Measurements from ENCODE around the gene SNF8.

SNF8 gene

DNA sequence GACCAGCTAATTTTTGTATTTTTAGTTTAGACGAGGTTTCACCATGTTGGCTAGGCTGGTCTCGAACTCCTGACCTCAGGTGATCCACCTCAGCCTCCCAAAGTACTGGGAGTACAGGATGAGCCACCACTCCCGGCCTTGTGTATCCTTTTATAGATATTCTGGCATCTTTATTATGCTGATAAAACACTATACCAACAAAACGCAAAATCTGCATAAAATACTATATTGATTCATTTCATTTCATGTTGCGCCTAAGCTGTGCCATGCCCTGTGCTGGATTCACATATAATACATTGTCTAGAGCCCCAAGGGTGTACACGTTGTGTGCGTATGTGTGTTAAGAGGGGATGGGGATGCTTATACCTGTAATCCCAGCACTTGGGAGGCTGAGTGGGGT is 40.2 kb downstream of the SNF8 start:
- Histone ChIP-seq H3K4me2 (ENCODE audit: low read length) (no peak overlapping the region), H3K79me2 (no peaks in the 10 kb centered on the region), H3K9me3 (ENCODE audit: control insufficient read depth, low read length) (no peaks in the 10 kb centered on the region), H2AFZ (no peak overlapping the region), H3K9ac (no peak overlapping the region), H3K36me3 (ENCODE audit: control insufficient read depth, insufficient read depth, low read length) (no peaks in the 10 kb centered on the region), H3K27ac (no peak overlapping the region), H3K27me3 (ENCODE audit: control insufficient read depth, insufficient read depth, low read length) (no peaks in the 10 kb centered on the region), H3K4me1 (no peaks in the 10 kb centered on the region), H3K4me3 (ENCODE audit: low read depth, low read length) (no peak overlapping the region)
- TF ChIP-seq, protein P1, sequence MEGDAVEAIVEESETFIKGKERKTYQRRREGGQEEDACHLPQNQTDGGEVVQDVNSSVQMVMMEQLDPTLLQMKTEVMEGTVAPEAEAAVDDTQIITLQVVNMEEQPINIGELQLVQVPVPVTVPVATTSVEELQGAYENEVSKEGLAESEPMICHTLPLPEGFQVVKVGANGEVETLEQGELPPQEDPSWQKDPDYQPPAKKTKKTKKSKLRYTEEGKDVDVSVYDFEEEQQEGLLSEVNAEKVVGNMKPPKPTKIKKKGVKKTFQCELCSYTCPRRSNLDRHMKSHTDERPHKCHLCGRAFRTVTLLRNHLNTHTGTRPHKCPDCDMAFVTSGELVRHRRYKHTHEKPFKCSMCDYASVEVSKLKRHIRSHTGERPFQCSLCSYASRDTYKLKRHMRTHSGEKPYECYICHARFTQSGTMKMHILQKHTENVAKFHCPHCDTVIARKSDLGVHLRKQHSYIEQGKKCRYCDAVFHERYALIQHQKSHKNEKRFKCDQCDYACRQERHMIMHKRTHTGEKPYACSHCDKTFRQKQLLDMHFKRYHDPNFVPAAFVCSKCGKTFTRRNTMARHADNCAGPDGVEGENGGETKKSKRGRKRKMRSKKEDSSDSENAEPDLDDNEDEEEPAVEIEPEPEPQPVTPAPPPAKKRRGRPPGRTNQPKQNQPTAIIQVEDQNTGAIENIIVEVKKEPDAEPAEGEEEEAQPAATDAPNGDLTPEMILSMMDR (IDR thresholded peaks at IDR 0.05): no peak

DNA sequence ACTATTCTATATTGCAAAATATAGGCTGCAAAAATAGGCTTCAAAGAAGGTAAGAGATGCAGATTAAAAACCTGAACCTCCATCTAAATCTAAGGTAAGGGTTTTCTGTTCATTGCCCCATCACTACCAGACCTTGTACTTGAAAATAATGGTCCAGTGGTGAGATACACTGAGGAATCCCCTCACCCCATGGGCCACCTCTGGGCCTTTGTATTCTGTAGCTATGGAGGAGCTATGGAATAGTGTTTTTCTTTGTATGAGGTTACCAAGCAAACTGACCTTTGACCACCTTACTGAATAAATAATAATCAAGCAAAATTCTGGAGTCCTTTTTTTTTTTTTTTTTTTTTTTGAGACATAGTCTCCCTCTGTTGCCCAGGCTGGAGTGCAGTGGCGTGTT is 41.2 kb downstream of the SNF8 start:
- H3K36me3 ChIP-seq (ENCODE audit: control insufficient read depth, insufficient read depth, low read length): no peaks in the 10 kb centered on the region
- TF ChIP-seq, protein P1 (IDR thresholded peaks at IDR 0.05): no peak
- no peak overlapping the region for H3K4me3 ChIP-seq (ENCODE audit: low read depth, low read length)
- no peak overlapping the region for H3K9ac ChIP-seq
- H3K79me2 ChIP-seq: no peaks in the 10 kb centered on the region
- no peaks in the 10 kb centered on the region for H3K4me1 ChIP-seq
- no peaks in the 10 kb centered on the region for H3K9me3 ChIP-seq (ENCODE audit: control insufficient read depth, low read length)
- H3K4me2 ChIP-seq (ENCODE audit: low read length): no peak overlapping the region
- no peak overlapping the region for H2AFZ ChIP-seq
- no peaks in the 10 kb centered on the region for H3K27me3 ChIP-seq (ENCODE audit: control insufficient read depth, insufficient read depth, low read length)
- H3K27ac ChIP-seq: no peak overlapping the region

DNA sequence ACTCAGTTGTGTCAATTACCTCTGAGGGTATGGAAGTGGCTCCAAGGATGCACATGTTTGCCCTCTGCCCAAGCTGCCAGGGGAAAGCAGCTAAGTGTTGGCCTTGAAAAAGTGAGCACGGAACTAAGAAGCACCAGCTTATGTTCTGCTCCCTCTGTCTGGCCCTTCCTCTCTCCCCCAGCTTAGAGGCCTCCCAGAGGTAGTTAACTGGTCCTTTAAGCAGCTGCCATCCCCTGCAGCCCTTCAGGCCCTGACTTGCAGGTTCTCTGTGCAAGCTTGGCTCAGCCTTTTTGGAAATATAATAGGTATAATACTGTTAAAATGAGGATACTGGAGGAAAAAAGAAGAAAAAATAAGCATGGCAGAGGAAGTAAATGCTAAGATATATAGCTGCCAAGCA is 43.4 kb downstream of the SNF8 start:
- no peaks in the 10 kb centered on the region for H3K27me3 ChIP-seq (ENCODE audit: control insufficient read depth, insufficient read depth, low read length)

DNA sequence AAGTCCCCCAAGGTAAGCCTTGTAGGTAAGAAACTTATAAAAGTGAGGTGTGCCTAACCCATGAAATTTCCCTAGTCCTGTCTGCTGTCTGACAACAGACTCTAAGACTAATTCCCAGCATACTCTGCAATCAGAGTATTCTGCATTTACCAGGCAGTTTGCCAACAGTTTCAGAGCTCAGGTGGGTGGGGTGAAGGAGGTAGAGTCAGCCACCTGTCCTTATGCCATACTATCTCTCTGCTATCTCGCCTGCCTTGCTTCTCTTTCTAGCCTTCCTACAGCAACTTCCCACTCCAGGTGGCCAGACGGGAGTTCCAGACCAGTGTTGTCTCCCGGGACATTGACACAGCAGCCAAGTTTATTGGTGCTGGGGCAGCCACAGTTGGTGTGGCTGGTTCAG is 49.8 kb downstream of the SNF8 start:
- Histone ChIP-seq H3K4me1 (no peaks in the 10 kb centered on the region), H3K27me3 (ENCODE audit: control insufficient read depth, insufficient read depth, low read length) (no peaks in the 10 kb centered on the region), H3K9me3 (ENCODE audit: control insufficient read depth, low read length) (no peaks in the 10 kb centered on the region), H3K4me3 (ENCODE audit: low read depth, low read length) (no peak overlapping the region), H3K79me2 (no peaks in the 10 kb centered on the region), H2AFZ (no peak overlapping the region), H3K9ac (no peak overlapping the region), H3K4me2 (ENCODE audit: low read length) (no peak overlapping the region), H3K36me3 (ENCODE audit: control insufficient read depth, insufficient read depth, low read length) (no peaks in the 10 kb centered on the region), H3K27ac (no peak overlapping the region)
- TF ChIP-seq, protein P1 (IDR thresholded peaks at IDR 0.05): no peak

More for the DNA sequence above, 43.4 kb downstream of the SNF8 start:
- no peaks in the 10 kb centered on the region for H3K9me3 ChIP-seq (ENCODE audit: control insufficient read depth, low read length)
- no peak overlapping the region for H3K4me2 ChIP-seq (ENCODE audit: low read length)
- H3K27ac ChIP-seq: no peak overlapping the region
- TF ChIP-seq, protein P1 (IDR thresholded peaks at IDR 0.05): no peak
- no peak overlapping the region for H3K4me3 ChIP-seq (ENCODE audit: low read depth, low read length)
- no peak overlapping the region for H2AFZ ChIP-seq
- no peaks in the 10 kb centered on the region for H3K36me3 ChIP-seq (ENCODE audit: control insufficient read depth, insufficient read depth, low read length)
- H3K79me2 ChIP-seq: no peaks in the 10 kb centered on the region
- no peak overlapping the region for H3K9ac ChIP-seq
- no peaks in the 10 kb centered on the region for H3K4me1 ChIP-seq

DNA sequence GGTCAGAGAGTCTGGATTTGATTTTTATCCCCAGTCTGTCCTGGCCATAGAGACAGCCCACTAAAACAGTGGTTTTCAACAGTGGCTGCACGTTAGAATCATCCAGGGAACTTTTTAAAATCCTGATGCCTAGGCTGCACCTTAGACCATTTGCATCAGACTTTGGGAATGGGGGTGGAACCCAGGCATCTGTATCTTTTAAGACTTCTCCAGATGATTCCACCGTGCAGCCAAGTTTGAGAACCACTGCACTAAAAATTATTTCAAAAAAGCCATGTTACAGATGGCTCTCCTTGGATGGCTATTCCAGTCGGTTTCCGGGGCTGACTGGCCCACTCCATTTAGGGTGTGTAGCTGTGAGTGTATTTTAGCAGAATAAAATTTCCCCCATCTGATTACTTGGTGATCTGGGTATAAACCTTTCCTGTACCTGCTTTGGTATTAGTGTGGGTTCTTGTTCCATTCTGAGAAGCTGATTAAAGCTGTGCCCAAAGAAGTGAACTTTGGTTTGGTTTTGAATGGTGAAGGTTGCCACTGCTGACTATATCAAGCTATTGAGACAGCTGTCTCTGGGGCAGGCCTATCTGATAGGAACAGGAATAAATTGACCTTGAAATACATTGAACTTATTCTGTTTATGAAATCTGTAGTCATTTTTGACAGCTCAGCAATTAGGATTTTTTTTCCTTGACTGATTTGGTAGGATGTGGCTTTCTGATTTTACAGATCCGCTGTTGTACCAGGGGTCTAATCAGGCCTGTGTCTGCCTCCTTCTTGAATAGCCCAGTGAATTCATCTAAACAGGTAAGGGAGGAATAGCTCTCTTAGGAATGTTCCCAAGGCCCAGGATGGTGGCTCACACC is 50.8 kb downstream of the SNF8 start:
- H3K4me3 ChIP-seq (ENCODE audit: low read depth, low read length): peak overlapping the region; percentile 92
- H3K27ac ChIP-seq: no peak overlapping the region
- no peak overlapping the region for H2AFZ ChIP-seq

More for the DNA sequence above, 50.8 kb downstream of the SNF8 start:
- Histone ChIP-seq H3K4me1 (no peaks in the 10 kb centered on the region), H3K9me3 (ENCODE audit: control insufficient read depth, low read length) (no peaks in the 10 kb centered on the region), H3K27me3 (ENCODE audit: control insufficient read depth, insufficient read depth, low read length) (no peaks in the 10 kb centered on the region), H3K9ac (no peak overlapping the region), H3K36me3 (ENCODE audit: control insufficient read depth, insufficient read depth, low read length) (no peaks in the 10 kb centered on the region), H3K4me2 (ENCODE audit: low read length) (peak overlapping the region; percentile 92), H3K79me2 (no peaks in the 10 kb centered on the region)
- TF ChIP-seq, protein P1 (IDR thresholded peaks at IDR 0.05): no peak
